ENCODE measurements around the gene PSEN1. TPM values are rescaled to one million over a fixed set of nuclear protein-coding genes. Genes with fewer than 3 reads are reported as not detected.
A peak's percentile ranks its signal among the peaks of the same experiment; 100 is the strongest.

Gene PSEN1
- total RNA-seq, 4 donors from 2014 or later, result 39.6 to 77.6 (median 47.4) TPM

DNA sequence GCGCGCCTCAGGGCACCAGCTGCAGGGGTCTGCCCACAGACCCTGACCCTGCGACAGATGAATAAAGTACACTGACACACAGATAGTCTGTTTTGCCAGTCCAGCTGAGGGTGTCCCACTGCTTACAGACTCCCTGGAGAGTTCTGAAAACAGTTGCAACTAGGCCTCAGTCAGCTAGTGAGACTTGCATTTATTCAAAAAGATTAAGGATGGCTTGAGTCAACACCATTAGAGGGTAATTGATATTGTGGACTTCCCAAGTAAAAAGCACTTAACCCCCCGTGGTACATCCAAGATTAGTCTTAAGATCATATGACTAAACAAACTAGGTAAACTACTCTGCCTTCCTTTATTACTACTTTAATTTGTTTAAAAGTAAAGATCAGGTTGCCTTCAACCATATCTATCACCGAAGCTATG lies 11.1 kb upstream of the PSEN1 start:
- no peak overlapping the region for H3K4me3 ChIP-seq
- TF ChIP-seq POLR2A (IDR thresholded peaks at IDR 0.05) (no peak), EP300 (IDR thresholded peaks at IDR 0.05) (no peak)
- TF ChIP-seq, protein P1, sequence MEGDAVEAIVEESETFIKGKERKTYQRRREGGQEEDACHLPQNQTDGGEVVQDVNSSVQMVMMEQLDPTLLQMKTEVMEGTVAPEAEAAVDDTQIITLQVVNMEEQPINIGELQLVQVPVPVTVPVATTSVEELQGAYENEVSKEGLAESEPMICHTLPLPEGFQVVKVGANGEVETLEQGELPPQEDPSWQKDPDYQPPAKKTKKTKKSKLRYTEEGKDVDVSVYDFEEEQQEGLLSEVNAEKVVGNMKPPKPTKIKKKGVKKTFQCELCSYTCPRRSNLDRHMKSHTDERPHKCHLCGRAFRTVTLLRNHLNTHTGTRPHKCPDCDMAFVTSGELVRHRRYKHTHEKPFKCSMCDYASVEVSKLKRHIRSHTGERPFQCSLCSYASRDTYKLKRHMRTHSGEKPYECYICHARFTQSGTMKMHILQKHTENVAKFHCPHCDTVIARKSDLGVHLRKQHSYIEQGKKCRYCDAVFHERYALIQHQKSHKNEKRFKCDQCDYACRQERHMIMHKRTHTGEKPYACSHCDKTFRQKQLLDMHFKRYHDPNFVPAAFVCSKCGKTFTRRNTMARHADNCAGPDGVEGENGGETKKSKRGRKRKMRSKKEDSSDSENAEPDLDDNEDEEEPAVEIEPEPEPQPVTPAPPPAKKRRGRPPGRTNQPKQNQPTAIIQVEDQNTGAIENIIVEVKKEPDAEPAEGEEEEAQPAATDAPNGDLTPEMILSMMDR (IDR thresholded peaks at IDR 0.05), result no peak
- H3K36me3 ChIP-seq, result peaks cover 0 to 60% (median 5%) of the 10 kb centered on the region in 3 donors
- WGBS, 2 donors, result 59 to 65% methylated on average over 5 of the region's 5 CpGs
- H3K4me1 ChIP-seq, result no peaks in the 10 kb centered on the region
- H3K27ac ChIP-seq, result no peak overlapping the region
- no peaks in the 10 kb centered on the region for H3K9me3 ChIP-seq
- DNase-seq (ENCODE audit: low spot score in 2 of 2), result no peak
- no peaks in the 10 kb centered on the region for H3K27me3 ChIP-seq

DNA sequence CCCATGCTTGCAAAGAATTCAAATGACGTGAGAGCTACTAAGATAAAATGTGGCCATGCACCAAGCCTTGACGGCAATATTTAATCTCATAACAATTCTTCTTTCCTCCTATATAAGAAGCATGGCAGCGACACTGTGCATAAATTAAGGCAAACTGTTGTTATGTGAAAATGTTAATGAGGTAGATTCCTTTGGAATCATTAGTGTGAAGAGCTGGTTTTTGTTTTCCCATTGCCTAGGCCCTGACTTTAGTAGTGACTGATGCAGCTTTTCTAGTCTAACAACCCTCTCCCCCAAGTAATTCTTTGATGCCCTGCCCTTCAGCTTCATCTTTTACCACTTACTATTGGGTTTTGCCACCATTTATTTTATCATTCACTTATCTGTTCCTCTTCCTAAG lies 10.6 kb upstream of the PSEN1 start:
- H3K27ac ChIP-seq, result no peak overlapping the region
- no peaks in the 10 kb centered on the region for H3K9me3 ChIP-seq
- 83% methylated on average over 3 of the region's 3 CpGs for WGBS, 2 donors
- no peaks in the 10 kb centered on the region for H3K4me1 ChIP-seq
- DNase-seq (ENCODE audit: low spot score in 2 of 2), result no peak
- TF ChIP-seq EP300 (IDR thresholded peaks at IDR 0.05) (no peak), POLR2A (IDR thresholded peaks at IDR 0.05) (no peak)
- TF ChIP-seq, protein P1 (IDR thresholded peaks at IDR 0.05), result no peak
- no peak overlapping the region for H3K4me3 ChIP-seq
- peaks cover 0 to 54% (median 5%) of the 10 kb centered on the region in 3 donors for H3K36me3 ChIP-seq
- no peaks in the 10 kb centered on the region for H3K27me3 ChIP-seq

DNA sequence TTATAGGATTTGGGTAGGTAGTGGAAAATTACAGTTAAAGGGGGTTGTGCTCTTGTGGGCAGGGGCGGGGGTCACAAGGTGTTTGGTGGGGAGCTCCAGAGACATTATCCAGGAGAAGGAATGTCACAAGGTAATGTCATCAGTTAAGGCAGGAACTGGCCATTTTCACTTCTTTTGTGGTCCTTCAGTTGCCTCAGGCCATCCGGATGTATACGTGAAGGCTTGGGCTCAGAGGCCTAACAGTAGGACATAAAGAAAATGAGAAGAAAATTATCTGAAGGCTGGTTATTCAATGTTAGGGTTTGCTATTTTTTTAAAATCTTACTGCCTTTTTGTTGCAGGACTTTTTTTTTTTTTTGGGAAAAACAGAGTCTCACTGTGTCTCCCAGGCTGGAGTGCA lies 2.5 kb upstream of the PSEN1 start:
- peaks cover 0 to 5% (median 0%) of the 10 kb centered on the region in 4 donors for H3K9me3 ChIP-seq
- no peaks in the 10 kb centered on the region for H3K27me3 ChIP-seq
- TF ChIP-seq EP300 (IDR thresholded peaks at IDR 0.05) (no peak), POLR2A (IDR thresholded peaks at IDR 0.05) (no peak)
- TF ChIP-seq, protein P1 (IDR thresholded peaks at IDR 0.05), result no peak
- H3K4me1 ChIP-seq, result peaks cover 0 to 20% (median 5%) of the 10 kb centered on the region in 4 donors
- DNase-seq (ENCODE audit: low spot score in 2 of 2), result no peak
- 89 to 95% methylated on average over 3 of the region's 3 CpGs for WGBS, 2 donors
- no peak overlapping the region for H3K27ac ChIP-seq
- no peak overlapping the region for H3K4me3 ChIP-seq
- no peaks in the 10 kb centered on the region for H3K36me3 ChIP-seq

DNA sequence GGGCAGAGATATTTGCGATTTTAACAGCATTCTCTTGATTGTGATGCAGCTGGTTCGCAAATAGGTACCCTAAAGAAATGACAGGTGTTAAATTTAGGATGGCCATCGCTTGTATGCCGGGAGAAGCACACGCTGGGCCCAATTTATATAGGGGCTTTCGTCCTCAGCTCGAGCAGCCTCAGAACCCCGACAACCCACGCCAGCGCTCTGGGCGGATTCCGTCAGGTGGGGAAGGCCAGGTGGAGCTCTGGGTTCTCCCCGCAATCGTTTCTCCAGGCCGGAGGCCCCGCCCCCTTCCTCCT lies 271 bp upstream of the PSEN1 start:
- DNase-seq (ENCODE audit: low spot score in 2 of 2), result no peak
- Histone ChIP-seq H3K4me3 (peak overlapping the region; percentile 76 to 98 (median 84)), H3K9me3 (peaks cover 0 to 5% (median 0%) of the 10 kb centered on the region in 4 donors), H3K36me3 (no peaks in the 10 kb centered on the region), H3K27me3 (no peaks in the 10 kb centered on the region), H3K4me1 (peaks cover 0 to 26% (median 8%) of the 10 kb centered on the region in 4 donors), H3K27ac (peak overlapping the region; percentile 85 to 99 (median 97))
- no peak for TF ChIP-seq POLR2A (IDR thresholded peaks at IDR 0.05)
- TF ChIP-seq, protein P1 (IDR thresholded peaks at IDR 0.05), result no peak
- TF ChIP-seq EP300 (IDR thresholded peaks at IDR 0.05), result no peak
- WGBS, 2 donors, result 4% methylated on average over 12 to 16 of the region's 16 CpGs

DNA sequence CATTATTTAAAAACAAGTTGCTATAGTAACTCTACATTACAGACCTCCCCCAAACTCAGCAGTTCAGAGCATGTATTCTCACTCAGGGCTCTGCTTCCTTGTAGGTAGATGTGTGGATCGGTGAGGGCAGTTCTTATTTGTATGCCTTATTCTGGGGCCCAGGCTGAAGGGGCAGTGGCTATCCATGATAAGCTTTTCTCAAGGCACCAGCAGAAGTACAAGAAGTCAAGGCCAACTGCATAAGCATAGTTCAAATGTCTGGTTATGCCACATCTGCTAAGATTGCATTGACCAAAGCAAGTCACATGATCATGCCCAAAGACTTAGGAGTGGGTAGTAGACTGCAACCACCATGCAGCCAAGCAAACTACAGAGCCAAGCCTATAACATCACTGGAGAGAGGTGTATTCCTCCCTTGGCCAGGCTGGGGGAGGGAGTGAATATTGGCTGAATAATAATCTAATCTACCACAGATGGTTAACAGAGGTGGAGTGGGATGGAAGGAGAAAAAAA lies 4.6 kb downstream of the PSEN1 start:
- Histone ChIP-seq H3K27me3 (no peaks in the 10 kb centered on the region), H3K36me3 (no peaks in the 10 kb centered on the region), H3K4me3 (no peak overlapping the region), H3K9me3 (no peaks in the 10 kb centered on the region), H3K27ac (peak overlapping the region in 1 of 4 donors; percentile 25), H3K4me1 (peaks cover 0 to 64% (median 21%) of the 10 kb centered on the region in 4 donors)
- WGBS, 2 donors, result 95 to 96% methylated on average over 1 of the region's 1 CpG
- no peak for DNase-seq (ENCODE audit: low spot score in 2 of 2)
- TF ChIP-seq EP300 (IDR thresholded peaks at IDR 0.05) (no peak), POLR2A (IDR thresholded peaks at IDR 0.05) (no peak)
- TF ChIP-seq, protein P1 (IDR thresholded peaks at IDR 0.05), result no peak

Data from tibial nerve (tissue), 4 donors.